HG03097 (cell line): ENCODE data around the gene MTMR12.

Experiments
- ATAC-seq: cut with Tn5 transposase; IDR thresholded peaks from one replicate; pipeline ENCODE4 v1.9.1; 2021; ENCODE audit not compliant: unreplicated experiment, low FRiP score

Gene MTMR12

GRCh38 chr5:32312595-32313332 is at the start of gene MTMR12:
Gene MTMR12 (minus strand): TSS chr5:32312939. CDS start chr5:32312838, 101 bp downstream.
- ATAC-seq: peak; percentile 96

- ATAC-seq: no peak
Observed at GRCh38 chr5:32362527-32362926, 49.8 kb upstream of the MTMR12 start.

GRCh38 chr5:32360906-32361305 is 48.2 kb upstream of the MTMR12 start:
- no peak for ATAC-seq

GRCh38 chr5:32358611-32359010 is 45.9 kb upstream of the MTMR12 start:
- ATAC-seq: no peak

GRCh38 chr5:32357658-32358057 is 44.9 kb upstream of the MTMR12 start:
- no peak for ATAC-seq

- no peak for ATAC-seq
Observed at GRCh38 chr5:32355686-32356085, 42.9 kb upstream of the MTMR12 start.

GRCh38 chr5:32353420-32353819 is 40.7 kb upstream of the MTMR12 start:
- ATAC-seq: no peak

- ATAC-seq: no peak
Observed at GRCh38 chr5:32352685-32353084, 39.9 kb upstream of the MTMR12 start.

GRCh38 chr5:32346869-32347268 is 34.1 kb upstream of the MTMR12 start:
- no peak for ATAC-seq

- ATAC-seq: no peak
Observed at GRCh38 chr5:32343058-32343672, 30.4 kb upstream of the MTMR12 start.

GRCh38 chr5:32342656-32343055 is 29.9 kb upstream of the MTMR12 start:
- ATAC-seq: no peak

- ATAC-seq: no peak
Observed at GRCh38 chr5:32339878-32340277, 27.1 kb upstream of the MTMR12 start.

GRCh38 chr5:32339198-32339597 is 26.5 kb upstream of the MTMR12 start:
- no peak for ATAC-seq

GRCh38 chr5:32332966-32333365 is 20.2 kb upstream of the MTMR12 start:
- no peak for ATAC-seq

GRCh38 chr5:32332361-32332760 is 19.6 kb upstream of the MTMR12 start:
- no peak for ATAC-seq

GRCh38 chr5:32331935-32332274 is 19.2 kb upstream of the MTMR12 start:
- ATAC-seq: no peak

GRCh38 chr5:32331217-32331934 is 18.6 kb upstream of the MTMR12 start:
- no peak for ATAC-seq

GRCh38 chr5:32330126-32330971 is 17.6 kb upstream of the MTMR12 start:
- ATAC-seq: no peak

- peak; percentile 57 for ATAC-seq
Observed at GRCh38 chr5:32329395-32329834, 16.7 kb upstream of the MTMR12 start.

GRCh38 chr5:32326216-32326772 is 13.6 kb upstream of the MTMR12 start:
- ATAC-seq: no peak
